GM12872 (cell line): ENCODE measurements around the gene BCL2.

Experiments
- TF ChIP-seq, protein P1 (sequence below): IDR thresholded peaks from 3 replicates; pipeline ENCODE4 v1.5.1; 2011; ENCODE audit warnings: low read depth, mild to moderate bottlenecking, low read length, moderate library complexity; ENCODE audit not compliant: insufficient read depth

Gene BCL2

DNA sequence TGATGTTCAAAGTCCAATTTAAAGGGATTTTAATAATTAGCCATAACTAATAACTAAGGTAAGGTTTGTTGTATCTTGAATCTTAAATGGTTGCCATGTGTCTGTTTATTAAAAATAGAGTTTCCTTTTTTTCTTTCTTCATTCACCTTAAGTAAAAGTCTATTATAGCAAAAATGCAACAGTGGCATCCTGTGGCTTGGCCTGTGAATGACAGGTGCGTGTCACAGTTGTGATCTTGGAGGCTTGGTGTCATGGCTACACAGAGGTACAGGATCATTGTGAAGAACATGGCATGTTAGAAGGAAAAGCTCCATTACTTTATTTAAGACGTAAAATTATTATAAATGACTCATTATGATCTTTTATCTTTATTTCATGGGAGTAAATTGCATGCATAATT, 246.1 kb downstream of the BCL2 start:
- TF ChIP-seq, protein P1, sequence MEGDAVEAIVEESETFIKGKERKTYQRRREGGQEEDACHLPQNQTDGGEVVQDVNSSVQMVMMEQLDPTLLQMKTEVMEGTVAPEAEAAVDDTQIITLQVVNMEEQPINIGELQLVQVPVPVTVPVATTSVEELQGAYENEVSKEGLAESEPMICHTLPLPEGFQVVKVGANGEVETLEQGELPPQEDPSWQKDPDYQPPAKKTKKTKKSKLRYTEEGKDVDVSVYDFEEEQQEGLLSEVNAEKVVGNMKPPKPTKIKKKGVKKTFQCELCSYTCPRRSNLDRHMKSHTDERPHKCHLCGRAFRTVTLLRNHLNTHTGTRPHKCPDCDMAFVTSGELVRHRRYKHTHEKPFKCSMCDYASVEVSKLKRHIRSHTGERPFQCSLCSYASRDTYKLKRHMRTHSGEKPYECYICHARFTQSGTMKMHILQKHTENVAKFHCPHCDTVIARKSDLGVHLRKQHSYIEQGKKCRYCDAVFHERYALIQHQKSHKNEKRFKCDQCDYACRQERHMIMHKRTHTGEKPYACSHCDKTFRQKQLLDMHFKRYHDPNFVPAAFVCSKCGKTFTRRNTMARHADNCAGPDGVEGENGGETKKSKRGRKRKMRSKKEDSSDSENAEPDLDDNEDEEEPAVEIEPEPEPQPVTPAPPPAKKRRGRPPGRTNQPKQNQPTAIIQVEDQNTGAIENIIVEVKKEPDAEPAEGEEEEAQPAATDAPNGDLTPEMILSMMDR: peak; percentile 63
